Hematopoietic multipotent progenitor cell (in vitro differentiated cells): ENCODE measurements around the gene LACTB. TPM values are rescaled to one million over a fixed set of nuclear protein-coding genes. Genes with fewer than 3 reads are reported as not detected.
A peak's percentile ranks its signal among the peaks of the same experiment; 100 is the strongest.

Experiments
- DNase-seq, 3 donors: peaks; one replicate each; pipeline ENCODE4 v3.0.0-alpha.2; 2011 to 2015; ENCODE audit warnings: low read depth in 2 of 3, low spot score in 2 of 3
- total RNA-seq: library from RNA; depleted of rRNA; stranded (reverse); fragments of >200 nt; gene quantifications from one replicate; pipeline ENCODE4 v1.2.3, GENCODE V29; 2012

The LACTB gene
- total RNA-seq, 1 donor = 7.3 TPM

DNA sequence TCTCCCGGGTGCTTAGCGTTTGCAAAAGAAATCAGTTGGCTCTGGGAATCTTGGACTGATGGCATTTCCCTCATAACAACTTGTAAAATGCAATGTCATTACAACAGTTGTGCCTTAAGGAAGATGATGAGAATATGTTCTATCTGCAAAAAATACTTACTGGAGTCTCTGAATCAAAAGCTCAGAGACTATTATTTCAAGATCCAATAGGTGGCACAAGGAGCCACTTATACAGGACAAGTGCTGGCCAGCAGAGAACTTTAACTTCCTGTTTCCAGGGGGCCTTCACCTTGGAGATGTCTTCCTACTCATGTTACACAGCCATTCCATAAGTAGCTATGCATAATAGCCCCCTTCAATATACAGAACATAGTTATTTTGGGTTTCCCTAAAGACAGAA lies 44.6 kb downstream of the LACTB start:
- peak in 1 of 3 donors; percentile 58 for DNase-seq

DNA sequence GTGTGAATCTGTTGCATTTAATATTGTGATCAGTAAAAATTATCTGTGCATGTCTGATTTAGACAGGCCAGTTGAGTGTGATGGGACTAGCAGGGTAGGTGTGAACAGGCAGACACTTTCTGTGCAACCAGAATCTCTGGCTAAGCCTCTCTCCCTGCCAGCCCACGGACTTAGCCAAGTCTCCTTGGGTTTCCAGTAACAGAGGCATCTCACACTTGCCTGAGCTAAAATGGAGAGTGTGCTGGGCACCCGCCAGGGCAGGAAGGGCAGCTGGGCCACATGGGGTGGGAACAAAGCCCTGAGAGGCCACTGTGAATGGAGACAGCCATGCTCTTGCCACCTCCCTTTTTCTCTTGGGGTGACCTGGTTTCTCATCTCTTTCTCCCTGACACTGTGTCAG lies 48.1 kb downstream of the LACTB start:
- DNase-seq = no peak

DNA sequence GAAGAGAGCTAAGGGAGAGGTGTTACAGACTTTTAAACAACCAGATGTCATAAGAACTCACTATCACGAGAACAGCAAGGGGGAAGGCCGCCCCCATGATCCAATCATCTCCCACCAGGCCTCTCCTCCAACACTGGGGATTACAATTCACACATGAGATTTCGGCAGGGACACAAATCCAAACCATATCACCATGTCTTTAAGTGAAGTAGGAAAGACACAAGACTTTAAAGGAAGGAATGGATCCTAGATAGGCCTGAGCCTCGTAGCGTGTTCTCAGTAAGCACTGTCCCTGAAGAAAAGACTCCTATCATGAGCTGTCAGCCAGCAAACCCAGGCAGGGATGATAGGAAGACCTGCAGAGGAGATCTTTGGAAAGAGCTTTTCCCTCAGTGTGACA lies 50.7 kb downstream of the LACTB start:
- no peak for DNase-seq

DNA sequence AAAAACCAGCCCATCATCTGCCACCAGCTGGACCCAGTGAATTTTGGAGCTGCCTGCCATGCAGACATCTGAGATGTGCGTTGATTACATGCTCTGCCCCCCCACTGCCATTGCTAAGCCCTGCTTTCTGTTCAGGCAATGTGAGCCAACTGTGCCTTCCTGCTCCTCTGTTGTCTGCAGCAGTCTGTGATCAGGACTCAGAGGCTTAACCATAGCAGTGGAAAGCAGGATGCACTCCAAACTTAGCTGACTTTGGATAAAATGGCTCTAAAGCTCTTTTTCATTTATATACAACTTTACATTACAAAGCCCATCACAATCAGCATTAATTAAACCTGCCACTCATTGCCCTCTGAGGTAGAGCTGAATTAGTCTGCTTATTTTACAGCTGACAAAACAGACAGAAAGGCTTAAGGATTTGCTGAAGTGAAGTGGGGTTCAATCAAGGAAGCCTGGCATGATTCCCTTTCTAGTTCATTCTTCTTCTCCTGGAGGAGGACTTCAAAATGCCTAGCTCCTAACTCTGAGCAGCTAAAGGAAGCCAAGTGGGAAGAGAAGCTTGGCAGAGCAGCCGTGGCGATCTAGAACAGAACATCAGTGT lies 51.3 kb downstream of the LACTB start:
- no peak for DNase-seq

DNA sequence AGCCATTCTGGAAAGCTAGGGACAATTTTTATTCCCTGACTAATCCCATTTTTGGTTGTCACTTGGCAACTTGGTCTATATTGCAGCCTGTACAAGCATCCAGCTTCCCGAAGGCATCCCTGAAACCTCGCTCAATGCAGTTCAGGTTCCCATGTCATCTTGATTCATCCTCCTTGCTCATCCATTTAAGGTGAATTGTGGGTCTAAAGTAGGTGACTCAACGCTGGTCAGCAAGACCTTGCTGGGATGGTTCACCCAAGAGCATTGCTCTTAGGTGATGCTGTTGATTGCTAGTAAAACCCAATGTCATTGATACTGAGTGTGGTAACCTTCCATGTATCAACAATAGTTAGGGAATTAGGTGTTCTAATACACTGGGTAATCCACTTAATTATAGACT lies 54.6 kb downstream of the LACTB start:
- no peak for DNase-seq

DNA sequence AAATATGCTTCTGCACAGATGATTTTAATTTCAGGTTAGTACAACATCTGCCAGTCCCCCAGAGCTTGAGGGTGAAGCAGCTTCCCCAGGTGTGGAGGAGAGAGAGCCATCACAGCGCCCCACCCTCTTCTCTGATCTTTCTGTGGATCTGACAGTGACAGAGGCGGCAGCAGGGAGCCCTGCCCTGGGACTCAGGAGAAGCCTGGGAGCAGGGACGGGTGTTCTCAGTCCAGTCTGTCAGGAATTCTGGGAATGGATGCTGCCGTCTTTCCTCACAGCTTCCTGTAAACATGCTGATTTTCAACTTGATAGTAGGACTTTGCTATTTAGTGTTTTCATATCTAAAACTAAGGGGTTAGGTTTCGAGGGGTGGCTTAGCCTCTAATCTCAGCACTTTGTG lies 56.4 kb downstream of the LACTB start:
- no peak for DNase-seq

DNA sequence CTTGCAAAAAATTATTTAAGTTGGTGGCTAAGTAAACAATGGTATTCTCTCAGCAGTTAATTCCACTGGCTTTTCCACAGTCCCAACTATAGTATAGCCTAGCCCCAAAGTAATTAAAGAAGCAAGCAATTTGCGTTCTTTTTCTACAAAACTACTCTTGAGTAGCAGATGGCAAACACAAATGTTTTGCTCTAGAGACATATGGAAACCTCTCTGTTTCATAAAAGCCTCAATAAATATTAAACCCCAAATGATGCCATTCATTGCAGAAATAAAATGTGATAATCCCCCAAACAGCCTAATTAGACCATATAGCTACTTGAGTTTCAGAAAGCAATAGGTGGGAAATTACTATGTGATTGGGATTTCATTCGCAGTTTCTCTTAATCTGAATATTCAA lies 59.1 kb downstream of the LACTB start:
- DNase-seq = no peak

DNA sequence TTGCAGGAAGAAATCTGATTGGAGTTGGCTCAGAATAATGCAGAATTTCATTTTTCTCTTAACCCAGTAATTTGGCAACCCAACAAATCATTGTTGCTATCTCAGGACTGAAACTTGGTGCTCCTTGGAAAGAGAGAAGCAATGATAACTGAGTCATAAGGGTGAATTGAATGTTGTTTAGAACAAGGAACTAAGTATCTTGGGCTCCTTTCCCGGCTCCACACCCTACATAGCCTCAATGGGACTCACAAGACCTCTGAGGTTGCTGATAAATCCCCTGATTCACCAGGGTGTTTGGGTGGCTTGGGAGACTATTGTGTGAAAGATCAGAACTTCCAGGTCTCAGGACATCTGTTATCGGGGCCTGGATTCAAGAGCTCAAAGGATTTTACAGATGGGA lies 60.0 kb downstream of the LACTB start:
- DNase-seq = no peak

DNA sequence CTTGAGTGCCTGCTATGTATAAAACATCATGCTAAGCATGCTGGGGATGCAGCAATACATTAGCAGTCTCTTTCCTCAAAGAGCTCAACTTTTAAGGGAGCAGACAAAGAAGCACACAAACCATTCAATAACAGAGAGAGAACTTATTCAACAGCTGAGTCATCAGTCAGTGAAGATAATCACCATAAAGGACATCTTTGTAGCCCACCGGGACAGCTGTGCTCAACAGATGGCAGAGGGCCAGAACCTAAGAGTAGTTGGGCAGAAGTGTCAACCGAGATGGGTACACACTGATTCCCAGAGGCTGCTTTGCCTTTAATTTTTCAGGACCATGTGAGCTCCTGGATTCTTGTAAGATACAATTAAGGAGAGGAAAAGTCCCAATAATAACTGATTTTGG lies 63.5 kb downstream of the LACTB start:
- DNase-seq = no peak

DNA sequence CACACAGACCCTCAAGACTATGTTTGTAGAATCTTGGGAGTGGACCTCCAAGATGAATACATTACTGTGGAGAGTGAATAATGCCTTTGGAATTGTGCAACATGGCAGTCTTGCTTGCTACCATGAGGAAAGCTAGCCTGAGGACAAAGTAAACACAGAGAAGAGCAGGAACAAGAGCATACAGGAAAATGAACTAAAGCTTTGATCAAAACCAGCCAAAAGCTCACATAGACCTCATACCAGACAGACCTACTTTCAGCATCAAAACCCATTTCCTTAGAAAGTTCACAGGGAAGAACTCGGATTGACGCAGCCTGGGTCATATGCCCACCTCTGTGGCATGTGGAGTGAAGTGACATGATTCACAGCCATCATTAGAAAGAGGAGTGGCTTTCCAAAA lies 64.4 kb downstream of the LACTB start:
- DNase-seq = no peak

DNA sequence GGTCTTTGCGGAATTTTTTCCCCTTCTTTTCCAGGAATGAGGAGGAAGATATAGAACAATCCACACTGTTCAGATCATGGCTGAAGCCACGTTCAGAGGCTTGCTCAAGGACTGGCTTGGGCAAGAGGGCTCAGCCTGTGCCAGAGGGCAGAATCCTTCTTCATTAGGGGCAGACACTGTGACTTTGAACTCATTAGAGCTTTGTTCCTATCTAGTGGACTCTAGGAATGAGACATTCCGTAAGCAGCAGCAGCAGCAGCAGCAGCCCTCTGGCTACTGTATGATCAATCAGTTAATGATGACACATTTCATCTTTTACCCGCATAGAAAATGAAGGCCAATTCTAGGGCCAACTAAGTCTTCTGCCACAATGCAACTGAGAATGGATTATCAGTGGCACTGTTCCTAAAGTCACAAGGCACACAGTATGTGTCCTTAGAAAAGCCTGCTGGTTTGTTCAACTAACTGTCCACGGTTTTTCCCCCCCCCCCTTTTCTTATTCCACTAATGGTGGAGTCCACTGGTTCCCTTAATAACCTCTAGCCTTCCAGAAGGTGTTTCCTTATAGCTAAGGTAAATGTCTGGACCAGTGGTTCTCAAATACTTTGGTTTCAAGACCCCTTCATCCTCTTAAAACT lies 66.0 kb downstream of the LACTB start:
- DNase-seq = no peak

DNA sequence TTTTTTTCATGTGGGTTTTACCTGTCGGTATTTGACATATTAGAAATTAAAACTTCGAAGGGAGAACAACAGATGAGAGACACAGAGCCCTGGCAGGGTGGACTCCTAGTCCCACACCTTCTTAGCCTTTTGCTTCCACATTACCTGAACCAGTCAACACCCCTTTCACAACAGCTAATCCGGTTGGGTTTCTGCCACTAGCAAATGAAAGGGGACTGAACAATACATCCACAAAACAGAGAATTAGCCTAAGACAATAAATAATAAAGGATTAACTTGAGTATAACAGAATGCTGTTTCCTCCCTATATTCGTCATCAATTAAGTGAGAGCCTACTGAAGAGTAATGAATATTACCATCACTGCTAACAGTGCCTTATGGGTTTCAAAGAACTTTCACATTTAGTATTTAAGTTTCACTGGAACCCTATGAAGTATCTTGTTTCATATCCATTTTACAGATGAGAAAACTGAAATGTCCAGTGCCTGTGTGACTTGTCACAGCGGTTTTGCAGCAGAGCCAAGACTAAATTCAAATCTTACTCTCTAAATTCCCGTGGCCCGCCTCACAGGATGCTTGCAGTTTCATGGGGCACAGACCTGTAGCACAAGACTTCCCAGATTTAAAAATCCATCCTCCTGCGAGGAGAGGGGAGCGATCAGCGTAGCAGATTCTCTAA lies 66.7 kb downstream of the LACTB start:
- DNase-seq = no peak

DNA sequence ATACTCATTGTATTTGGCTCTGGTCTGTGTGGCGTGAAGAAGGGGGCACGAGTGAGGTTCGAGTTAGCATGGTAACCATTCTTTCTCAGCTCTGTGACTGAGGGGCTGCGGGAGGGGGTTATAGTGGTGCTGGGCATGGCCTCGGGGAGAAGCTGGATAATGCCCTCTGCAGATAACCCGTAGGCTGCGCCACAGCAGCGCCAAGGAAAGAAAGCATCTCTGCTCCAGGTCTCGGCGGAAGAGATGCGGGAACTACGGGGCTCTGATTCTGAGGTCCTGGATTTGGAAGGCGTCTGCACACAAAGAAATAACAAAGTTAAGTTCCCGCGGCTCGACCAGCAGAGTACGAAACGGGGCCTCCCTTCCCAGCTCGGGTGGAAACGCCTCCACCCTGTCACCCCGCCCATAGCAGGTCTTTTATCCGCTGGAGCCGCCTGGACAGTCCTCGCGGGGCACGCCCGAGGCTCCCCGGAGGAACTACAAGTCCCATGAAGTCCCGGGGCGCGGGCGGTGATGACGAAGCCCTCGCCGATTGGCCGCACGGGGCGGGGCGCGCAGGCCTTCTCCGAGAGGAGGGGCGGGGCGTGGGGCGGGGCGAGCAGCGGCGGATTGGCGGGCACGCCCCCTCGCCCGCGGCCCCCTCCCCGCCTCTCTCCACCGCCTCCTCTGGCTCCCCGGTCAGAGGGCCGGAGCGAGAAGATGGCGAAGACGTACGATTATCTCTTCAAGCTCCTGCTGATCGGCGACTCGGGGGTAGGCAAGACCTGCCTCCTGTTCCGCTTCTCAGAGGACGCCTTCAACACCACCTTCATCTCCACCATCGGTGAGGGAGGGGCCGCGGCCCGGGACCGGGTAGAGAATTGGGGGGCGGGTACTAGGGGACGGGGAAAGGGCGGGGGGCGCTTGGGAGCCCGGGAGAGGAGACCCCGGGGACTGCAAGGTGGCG lies 67.5 kb downstream of the LACTB start, which contains the start of gene RAB8B:
TSS of gene RAB8B (plus strand) at position 681 of the 946 bp plus-strand sequence. CDS start at position 700, 19 bp downstream.
- peak; percentile 85 to 96 (median 94) for DNase-seq

DNA sequence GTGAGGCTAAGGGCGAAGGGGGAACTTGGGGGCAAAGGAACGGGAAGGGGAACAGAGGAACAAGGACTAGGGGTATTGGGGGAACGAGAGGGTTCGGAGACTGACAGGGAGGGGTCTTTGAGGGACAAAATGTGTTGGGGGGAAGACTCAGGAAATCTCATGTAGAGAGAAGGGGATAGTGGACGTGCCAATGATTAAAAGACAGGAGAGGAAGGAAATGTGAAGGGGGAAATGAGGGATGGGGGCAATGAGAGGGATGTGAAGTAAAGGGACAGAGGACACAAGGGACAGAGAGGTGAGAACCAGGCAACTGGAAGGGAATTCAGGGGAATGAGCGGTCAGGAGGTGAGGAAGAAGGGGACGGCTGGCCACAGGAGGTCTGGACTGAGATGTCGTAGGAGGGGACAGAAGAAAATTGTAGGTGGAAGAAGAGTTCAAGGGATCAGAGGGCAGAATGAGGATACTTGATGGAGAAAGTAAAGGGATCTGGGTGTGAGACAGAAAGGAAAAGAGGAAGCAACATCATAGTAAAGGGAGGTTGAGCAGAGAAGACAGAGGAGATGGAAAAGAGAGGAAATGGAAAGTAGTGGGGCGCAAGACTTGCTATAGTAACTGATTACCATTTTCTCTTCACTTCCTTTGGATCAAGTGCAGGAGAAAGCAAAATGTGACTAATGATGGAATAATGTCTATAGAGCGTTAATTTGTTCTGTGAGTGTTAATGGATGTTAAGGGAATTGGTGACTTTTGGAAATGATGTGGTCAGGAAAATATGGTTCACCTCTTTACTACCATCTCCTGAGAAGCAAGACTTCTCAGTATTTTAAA lies 68.5 kb downstream of the LACTB start:
- DNase-seq = peak in 1 of 3 donors; percentile 26

DNA sequence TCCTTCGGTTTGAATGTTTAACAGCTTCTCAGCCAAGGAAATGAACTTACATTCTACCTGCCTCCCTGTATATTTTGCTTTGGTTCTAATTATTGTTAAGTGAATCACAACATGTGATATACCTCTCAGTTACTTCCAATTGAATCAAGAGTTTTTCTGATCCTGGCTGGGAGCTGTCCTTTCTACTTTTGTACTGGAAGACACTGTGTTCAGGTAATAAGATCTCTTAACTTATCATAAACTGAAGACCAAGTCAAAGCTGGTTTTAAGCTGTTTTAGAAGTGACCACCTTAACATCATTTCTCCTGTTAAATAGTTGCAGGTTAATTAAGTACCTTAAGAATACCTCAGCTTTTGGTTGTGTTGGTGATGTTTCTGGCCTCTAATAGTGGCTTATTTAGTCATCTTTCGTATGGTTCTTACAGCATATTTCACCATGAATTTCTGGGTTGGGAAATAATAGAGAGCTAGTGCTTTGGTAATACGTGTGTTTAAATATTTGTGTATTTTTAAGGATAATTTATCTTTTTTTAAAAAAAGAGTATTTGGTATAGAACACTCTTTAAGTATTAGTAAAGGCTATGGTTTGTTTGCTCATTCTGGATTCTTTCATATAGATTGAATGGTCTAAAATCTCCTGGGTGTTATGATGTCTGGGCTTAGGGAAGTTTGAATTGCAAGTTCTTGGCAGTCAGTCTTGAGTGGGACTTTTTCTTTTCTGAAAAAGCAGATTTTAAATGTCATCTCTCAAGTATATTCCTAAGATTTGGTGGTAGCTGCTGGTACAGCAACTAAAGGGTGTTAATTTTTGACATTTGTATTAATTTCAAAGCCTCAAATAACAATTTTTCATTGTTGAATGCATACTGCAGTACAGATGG lies 69.3 kb downstream of the LACTB start:
- DNase-seq = no peak
